ENCODE measurements around the gene PRPF38A.

PRPF38A gene

GRCh38 chr1:52404116-52404974 lies at the start of gene PRPF38A, which contains the start of gene ORC1:
Gene PRPF38A, plus strand, starts transcription at chr1:52404602. Its CDS starts 148 bp downstream, at chr1:52404750.
Gene ORC1, minus strand, starts transcription at chr1:52404423. Its CDS starts 2,200 bp downstream, at chr1:52402223.
- Histone ChIP-seq H3K27ac (peak within 1 kb of the TSS; percentile 84 to 85), H3K4me3 (peak within 1 kb of the TSS; percentile 77)
- peak; percentile 95 for DNase-seq (ENCODE audit: low spot score)
- TF ChIP-seq, protein P1, sequence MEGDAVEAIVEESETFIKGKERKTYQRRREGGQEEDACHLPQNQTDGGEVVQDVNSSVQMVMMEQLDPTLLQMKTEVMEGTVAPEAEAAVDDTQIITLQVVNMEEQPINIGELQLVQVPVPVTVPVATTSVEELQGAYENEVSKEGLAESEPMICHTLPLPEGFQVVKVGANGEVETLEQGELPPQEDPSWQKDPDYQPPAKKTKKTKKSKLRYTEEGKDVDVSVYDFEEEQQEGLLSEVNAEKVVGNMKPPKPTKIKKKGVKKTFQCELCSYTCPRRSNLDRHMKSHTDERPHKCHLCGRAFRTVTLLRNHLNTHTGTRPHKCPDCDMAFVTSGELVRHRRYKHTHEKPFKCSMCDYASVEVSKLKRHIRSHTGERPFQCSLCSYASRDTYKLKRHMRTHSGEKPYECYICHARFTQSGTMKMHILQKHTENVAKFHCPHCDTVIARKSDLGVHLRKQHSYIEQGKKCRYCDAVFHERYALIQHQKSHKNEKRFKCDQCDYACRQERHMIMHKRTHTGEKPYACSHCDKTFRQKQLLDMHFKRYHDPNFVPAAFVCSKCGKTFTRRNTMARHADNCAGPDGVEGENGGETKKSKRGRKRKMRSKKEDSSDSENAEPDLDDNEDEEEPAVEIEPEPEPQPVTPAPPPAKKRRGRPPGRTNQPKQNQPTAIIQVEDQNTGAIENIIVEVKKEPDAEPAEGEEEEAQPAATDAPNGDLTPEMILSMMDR (IDR thresholded peaks at IDR 0.05), result peak; percentile 22

DNA sequence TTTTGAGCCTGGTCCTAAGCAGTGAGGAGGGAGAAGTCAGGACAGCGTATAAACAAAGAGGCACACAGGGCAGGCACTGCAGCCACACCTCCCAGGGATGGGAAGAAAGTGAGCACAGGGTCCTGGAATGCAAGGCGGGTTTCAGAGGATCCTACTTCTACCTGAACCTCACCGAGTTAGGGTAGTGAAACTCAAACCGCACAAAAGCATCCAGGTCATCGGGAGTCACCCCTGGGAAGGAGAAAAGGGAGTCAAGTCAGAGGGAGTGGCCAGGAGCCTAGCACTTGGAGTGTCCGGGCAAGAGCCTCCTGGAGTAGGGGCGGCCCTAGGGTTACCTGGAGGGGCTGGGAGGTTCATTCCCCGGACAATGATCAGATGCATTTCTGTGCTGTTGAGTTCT lies 49.0 kb upstream of the PRPF38A start:
- no peak overlapping the region for H3K4me3 ChIP-seq
- DNase-seq (ENCODE audit: low spot score), result no peak
- TF ChIP-seq, protein P1 (IDR thresholded peaks at IDR 0.05), result no peak
- H3K27ac ChIP-seq, result no peak overlapping the region

DNA sequence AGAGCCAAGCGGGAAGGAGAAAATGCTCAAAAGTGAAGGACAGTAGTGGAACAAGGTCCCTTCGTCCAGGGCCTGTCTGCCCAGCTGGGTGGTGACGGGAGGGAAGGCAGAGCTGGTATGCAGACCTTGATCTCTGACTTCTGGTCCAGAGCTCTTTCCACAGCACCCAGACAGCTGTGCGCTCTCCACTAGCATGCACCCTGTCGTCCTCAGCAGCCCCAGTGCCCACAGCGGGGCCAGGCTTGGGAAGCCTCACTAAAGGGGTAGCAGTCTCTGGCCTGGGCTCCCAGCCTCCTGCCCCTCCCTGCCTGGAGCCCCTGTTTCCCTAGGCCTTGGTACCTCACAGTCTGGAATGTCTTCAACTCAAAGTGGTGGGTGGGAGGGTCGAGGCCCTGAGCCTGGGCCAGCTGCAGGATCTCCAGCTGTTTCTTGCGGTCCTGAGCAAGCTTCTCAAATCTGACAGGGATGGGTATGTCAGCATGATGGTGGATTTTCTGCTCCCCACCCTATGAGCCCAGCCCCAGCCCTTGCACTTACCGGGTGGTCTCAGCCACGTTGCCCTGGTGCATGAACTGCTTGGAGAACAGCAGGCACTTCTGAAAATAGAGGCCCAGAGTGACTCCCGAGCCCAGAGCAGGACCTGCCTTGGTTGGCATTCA lies 48.4 kb upstream of the PRPF38A start:
- TF ChIP-seq, protein P1 (IDR thresholded peaks at IDR 0.05), result no peak
- Histone ChIP-seq H3K27ac (no peak overlapping the region), H3K4me3 (no peak overlapping the region)
- DNase-seq (ENCODE audit: low spot score), result no peak

DNA sequence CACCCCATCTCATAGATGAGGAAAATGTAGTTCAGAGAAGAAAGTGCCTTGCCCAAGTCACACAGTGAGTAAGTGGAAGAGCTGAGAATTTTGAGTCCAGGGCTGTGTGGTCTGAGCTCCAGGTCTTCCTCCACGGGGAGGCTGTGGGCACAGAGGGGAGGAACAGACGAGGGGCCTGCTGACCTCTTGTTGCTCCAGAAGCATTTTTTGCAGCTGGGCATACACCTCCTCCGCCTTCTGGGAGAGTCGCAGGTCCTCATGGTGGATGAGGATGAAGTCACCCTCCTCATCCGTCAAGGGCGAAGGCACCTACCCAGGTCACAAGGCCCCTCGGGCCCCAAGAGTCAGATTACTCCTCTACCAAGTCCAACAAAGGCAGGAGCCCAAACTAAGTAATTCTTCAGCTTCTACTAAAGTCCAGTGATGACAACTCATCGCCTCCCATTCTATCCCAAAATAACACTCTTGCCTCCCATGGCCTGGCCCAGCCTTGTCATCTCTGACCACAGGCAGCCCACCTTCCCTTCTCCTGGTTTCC lies 47.5 kb upstream of the PRPF38A start:
- TF ChIP-seq, protein P1 (IDR thresholded peaks at IDR 0.05), result no peak
- no peak for DNase-seq (ENCODE audit: low spot score)
- no peak overlapping the region for H3K4me3 ChIP-seq
- H3K27ac ChIP-seq, result no peak overlapping the region

GRCh38 chr1:52357397-52357796 lies 47.0 kb upstream of the PRPF38A start:
- no peak for DNase-seq (ENCODE audit: low spot score)
- Histone ChIP-seq H3K27ac (no peak overlapping the region), H3K4me3 (no peak overlapping the region)
- TF ChIP-seq, protein P1 (IDR thresholded peaks at IDR 0.05), result no peak

- Histone ChIP-seq H3K4me3 (no peak overlapping the region), H3K27ac (no peak overlapping the region)
- TF ChIP-seq, protein P1 (IDR thresholded peaks at IDR 0.05), result no peak
- DNase-seq (ENCODE audit: low spot score), result no peak
Measured at GRCh38 chr1:52358851-52359497, 45.4 kb upstream of the PRPF38A start.
